ENCODE measurements around the gene ALK. TPM values are rescaled to one million over a fixed set of nuclear protein-coding genes. Genes with fewer than 3 reads are reported as not detected.

Gene ALK
- total RNA-seq, 1 experiment from 2014 or later = 59.6 TPM

DNA sequence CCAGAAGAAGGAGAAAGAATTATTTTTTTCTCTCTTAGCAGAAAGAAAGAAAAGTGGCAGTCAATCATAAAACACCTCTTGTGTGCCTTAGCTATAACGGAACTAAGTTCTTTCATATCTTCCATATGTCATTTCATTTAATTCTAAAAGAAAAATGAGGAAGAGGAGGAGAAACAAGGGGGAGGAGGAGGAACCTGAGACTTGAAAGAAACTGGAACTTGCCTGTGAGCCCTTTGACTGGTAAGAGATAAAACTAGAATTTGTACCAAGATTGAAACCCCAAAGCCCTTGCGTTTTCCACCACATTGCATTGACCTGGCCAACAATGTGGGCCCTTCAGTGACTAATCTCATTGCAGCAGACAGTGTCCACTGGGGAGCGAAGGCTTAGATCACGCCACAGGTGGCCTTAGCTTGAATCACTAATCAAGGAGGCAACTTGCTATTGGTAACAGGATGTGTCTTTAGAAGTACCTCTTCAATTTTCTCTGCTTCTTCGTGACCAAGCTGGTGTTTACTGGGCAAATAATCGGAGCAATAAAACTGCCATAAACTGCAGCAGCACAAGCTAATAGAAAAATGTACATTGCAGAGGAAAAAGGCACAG lies 498.2 kb downstream of the ALK start:
- Histone ChIP-seq H3K27me3 (no peaks in the 10 kb centered on the region), H3K36me3 (no peaks in the 10 kb centered on the region), H3K9me3 (replicated peaks) (peaks cover 3% of the 10 kb centered on the region; the same call in 1 of the 2 replicates), H3K27ac (no peak overlapping the region), H3K4me3 (no peak overlapping the region), H3K4me1 (peaks cover 25% of the 10 kb centered on the region)
- peak in 1 of 2 experiments; percentile 37 for DNase-seq

DNA sequence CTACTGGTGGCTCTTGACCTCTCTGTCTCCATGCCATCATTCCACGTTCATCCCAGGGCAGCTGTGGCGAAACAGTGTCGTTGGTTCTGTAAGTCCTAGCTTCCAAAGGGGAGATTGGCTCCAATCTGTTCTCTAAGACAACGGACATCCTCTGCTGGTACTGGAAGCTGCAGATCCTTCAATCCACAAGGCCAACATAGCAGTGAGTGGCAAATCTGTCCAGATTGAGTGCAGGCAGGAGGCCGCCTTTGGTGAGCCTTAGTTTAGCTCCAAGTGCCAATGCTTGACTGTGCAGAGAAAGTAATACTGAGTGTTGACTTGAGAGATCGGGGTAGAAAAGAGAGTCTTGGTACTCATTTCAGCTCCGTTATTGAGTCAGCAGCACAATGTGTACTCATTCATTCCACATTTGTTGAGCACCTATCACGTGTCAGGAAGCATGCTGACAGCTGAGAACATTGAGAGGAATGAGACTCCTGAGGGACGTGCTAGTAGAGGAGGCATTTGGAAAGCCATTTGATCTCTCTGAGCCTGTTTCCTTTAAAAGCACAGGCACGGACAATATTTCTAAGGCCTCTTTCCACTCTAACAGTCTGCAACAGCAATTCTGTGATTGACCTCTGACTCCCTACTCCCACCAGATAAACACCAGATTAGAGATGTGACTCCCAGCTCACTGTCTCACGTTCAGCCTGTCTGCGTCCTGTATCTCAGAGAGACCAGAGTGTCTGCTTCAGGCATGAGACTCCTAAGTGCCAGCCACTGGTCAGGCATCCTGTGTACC lies 500.2 kb downstream of the ALK start:
- peak overlapping the region; percentile 5; the same call in 1 of the 2 replicates for H3K4me3 ChIP-seq
- H3K27ac ChIP-seq = peak overlapping the region; percentile 43
- peaks cover 25% of the 10 kb centered on the region for H3K4me1 ChIP-seq
- DNase-seq = peak; percentile 74 to 89
- H3K27me3 ChIP-seq = no peaks in the 10 kb centered on the region
- 0 out of 2 replicates have a peak, but pooled peaks cover 3% of the 10 kb centered on the region for H3K9me3 ChIP-seq (replicated peaks)
- no peaks in the 10 kb centered on the region for H3K36me3 ChIP-seq

DNA sequence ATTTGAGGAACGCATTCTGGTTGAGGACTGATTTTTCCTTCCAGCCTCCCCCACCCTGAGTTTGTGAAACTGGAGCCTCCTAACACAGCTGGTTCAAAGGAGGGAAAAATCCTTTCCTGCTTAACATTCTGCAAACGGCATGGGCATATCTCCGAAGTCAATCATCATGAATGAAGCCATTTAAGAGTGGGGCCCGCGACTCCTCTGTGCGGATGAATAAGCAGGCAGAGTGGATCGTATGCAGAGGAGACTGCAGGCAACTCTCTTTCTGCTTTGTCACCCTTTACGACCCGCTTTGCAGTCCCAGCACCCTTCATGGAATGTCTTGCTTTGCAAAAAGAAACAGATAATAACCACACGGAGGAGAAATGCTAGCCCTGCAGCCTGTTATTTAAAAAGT lies 500.9 kb downstream of the ALK start:
- Histone ChIP-seq H3K4me1 (peaks cover 25% of the 10 kb centered on the region), H3K27ac (no peak overlapping the region; the same call in 1 of the 2 replicates), H3K4me3 (no peak overlapping the region), H3K9me3 (replicated peaks) (no peaks in the 10 kb centered on the region), H3K36me3 (no peaks in the 10 kb centered on the region), H3K27me3 (no peaks in the 10 kb centered on the region)
- DNase-seq = no peak

DNA sequence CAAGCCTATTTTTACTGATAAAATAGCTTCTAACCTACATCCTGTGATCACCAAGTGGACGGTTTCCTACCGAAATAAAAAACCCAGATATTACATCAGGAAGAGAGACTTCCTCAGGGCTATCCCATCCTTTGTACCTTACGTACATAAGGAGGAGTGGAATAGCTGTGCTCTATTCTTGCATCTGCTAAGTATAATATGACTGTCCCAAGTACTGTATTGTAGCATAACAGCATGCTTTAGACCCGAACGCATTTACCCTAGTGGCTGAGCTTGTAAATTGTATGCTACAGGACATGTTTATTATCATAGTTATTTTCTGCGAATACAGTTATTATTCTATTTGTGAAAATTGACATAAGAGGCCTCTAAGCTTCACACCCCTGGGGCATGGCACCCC lies 503.8 kb downstream of the ALK start:
- DNase-seq = no peak
- H3K9me3 ChIP-seq (replicated peaks) = no peaks in the 10 kb centered on the region
- no peak overlapping the region for H3K27ac ChIP-seq
- H3K4me3 ChIP-seq = no peak overlapping the region
- peaks cover 19% of the 10 kb centered on the region for H3K4me1 ChIP-seq
- no peaks in the 10 kb centered on the region for H3K27me3 ChIP-seq
- 0 out of 2 replicates have a peak, but pooled peaks cover 2% of the 10 kb centered on the region for H3K36me3 ChIP-seq

DNA sequence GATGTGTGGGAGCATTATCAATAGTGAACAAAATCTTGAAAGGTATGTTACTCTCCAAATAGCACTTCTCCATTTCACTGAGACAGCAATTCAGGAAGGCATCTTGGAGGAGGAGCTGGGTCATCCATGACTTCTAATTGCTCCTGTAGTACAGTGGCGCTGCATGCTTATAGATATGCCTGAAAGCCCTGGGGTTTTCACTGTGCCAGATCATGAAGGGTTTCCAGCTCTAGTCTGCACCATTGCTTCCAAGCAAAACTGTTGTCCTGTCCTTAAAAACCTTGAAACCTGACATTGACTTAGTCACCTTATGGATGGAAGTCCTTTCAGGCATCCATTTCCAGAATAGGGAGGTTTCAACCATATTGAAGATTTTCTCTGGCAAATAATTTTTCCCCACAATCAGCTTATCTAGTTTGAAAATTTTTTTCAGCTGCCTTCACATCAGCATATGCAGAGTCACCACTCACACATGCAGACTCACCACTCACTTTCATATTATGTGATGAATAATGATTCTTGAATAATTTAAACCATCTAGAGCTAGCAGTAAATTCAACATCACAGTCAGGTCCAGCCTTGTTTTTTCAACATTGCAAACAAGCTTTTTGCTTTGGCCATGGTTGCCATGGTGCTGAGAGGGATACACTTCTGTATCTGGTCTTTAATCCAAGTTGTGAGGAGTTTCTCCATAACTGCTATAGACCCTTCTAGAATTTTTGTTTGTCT lies 509.0 kb downstream of the ALK start:
- Histone ChIP-seq H3K4me3 (no peak overlapping the region), H3K4me1 (no peaks in the 10 kb centered on the region), H3K36me3 (0 out of 2 replicates have a peak, but pooled peaks cover 2% of the 10 kb centered on the region), H3K27me3 (no peaks in the 10 kb centered on the region), H3K27ac (no peak overlapping the region), H3K9me3 (replicated peaks) (no peaks in the 10 kb centered on the region)
- DNase-seq = no peak

DNA sequence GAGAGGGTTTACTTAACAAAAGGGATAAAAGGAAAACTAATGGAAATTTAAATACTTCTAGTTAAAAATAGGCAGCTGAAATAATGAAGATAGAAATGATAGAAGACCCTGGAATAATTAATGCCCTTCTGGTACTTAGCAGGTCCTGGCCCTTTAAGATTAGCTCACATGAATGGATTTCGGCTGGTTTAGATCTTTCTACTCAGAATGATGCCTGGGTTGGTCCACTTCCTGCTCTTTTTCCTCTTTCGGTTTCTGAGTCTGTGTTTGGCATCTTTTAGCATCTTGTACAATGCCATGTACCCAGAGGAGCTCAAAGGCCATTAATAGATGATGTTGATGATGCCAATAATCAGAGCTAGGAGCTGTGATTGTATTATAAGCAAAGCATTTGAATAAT lies 515.7 kb downstream of the ALK start:
- peak in 1 of 2 experiments; percentile 45 for DNase-seq
- no peaks in the 10 kb centered on the region; the same call in 1 of the 2 replicates for H3K36me3 ChIP-seq
- peaks cover 26% of the 10 kb centered on the region for H3K4me1 ChIP-seq
- no peaks in the 10 kb centered on the region for H3K9me3 ChIP-seq (replicated peaks)
- H3K4me3 ChIP-seq = no peak overlapping the region
- H3K27ac ChIP-seq = peak overlapping the region; percentile 74
- H3K27me3 ChIP-seq = no peaks in the 10 kb centered on the region

DNA sequence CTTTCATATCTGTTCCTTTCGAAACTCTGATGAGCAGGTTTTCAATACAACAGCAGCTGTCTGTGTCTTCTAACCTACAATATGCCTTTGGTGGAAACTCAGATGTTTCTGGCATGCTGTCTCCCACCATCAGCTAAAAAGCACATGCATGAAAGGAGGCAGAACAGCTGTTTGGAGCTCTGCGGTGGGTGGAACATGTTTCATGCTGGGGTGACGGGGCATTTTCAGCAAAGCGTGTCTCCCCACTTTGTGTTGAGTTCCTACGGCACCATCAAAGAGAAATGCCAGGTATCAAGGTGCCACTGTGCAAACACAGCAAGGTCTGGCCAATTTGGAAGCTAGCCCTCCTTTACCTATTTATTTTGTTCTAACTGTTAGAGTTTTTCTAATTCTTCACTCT lies 516.1 kb downstream of the ALK start:
- peaks cover 26% of the 10 kb centered on the region for H3K4me1 ChIP-seq
- H3K27ac ChIP-seq = peak overlapping the region; percentile 74
- DNase-seq = peak; percentile 82 to 88
- H3K9me3 ChIP-seq (replicated peaks) = no peaks in the 10 kb centered on the region
- no peak overlapping the region; the same call in 1 of the 2 replicates for H3K4me3 ChIP-seq
- no peaks in the 10 kb centered on the region for H3K27me3 ChIP-seq
- no peaks in the 10 kb centered on the region; the same call in 1 of the 2 replicates for H3K36me3 ChIP-seq

DNA sequence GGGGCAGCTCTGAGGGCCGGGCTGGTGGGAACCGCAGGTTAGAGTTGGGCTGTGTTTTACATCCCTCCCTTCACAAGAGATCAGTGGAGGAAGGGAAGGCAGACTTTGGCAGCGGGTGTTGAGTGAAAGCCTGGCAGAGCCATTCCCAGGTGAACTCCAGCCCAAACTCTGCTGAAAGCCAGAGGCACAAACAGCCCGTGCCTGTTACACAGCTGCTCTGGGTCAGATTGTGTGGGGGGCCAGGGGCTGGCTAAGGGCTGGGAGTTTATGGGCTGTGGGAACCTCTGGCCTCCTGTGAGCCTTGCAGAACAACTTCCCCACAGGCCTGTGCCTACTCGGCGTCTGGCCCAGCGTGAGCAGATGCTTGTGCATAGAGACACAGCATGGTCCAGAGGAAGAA lies 519.4 kb downstream of the ALK start:
- no peaks in the 10 kb centered on the region for H3K27me3 ChIP-seq
- no peak overlapping the region for H3K27ac ChIP-seq
- no peaks in the 10 kb centered on the region; the same call in 1 of the 2 replicates for H3K36me3 ChIP-seq
- H3K9me3 ChIP-seq (replicated peaks) = no peaks in the 10 kb centered on the region
- H3K4me3 ChIP-seq = no peak overlapping the region
- peak in 1 of 2 experiments; percentile 37 for DNase-seq
- peaks cover 49% of the 10 kb centered on the region for H3K4me1 ChIP-seq

DNA sequence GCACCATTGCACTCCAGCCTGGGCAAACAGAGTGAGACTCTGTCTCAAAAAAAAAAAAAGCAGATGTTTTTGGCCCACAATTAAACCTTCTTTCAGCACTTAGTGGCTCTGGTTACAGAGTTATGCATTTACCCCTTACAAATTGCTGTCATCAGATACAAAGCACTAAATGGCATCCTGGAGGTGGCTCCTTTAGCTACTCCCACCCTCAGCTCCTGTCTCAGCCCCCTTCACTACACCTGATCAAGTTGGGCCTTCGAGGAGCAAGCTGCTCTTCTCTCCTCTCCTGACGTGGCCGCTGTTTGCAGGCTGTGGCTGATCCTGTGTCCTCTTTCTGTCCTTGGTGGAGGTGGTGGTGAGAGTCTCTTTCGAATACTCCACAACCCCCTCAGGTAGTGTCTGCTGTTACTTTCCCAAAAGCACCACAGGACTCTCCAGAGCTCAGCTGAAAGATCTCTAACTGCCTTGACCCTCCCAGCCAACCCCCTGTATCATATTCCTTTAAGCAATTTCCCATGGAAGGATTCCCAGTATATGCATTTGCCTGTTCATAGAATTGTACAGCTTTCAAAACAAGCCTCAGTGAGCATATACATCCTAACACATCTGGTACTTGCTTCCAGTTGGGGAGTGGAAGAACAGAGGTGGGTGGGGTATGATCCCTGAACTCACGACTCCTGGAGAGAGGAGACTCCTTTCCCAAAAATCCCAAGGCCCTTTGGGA lies 520.3 kb downstream of the ALK start:
- H3K27me3 ChIP-seq = no peaks in the 10 kb centered on the region
- no peak overlapping the region for H3K27ac ChIP-seq
- DNase-seq = no peak
- H3K4me1 ChIP-seq = peaks cover 49% of the 10 kb centered on the region
- H3K4me3 ChIP-seq = no peak overlapping the region
- no peaks in the 10 kb centered on the region for H3K9me3 ChIP-seq (replicated peaks)
- H3K36me3 ChIP-seq = no peaks in the 10 kb centered on the region

DNA sequence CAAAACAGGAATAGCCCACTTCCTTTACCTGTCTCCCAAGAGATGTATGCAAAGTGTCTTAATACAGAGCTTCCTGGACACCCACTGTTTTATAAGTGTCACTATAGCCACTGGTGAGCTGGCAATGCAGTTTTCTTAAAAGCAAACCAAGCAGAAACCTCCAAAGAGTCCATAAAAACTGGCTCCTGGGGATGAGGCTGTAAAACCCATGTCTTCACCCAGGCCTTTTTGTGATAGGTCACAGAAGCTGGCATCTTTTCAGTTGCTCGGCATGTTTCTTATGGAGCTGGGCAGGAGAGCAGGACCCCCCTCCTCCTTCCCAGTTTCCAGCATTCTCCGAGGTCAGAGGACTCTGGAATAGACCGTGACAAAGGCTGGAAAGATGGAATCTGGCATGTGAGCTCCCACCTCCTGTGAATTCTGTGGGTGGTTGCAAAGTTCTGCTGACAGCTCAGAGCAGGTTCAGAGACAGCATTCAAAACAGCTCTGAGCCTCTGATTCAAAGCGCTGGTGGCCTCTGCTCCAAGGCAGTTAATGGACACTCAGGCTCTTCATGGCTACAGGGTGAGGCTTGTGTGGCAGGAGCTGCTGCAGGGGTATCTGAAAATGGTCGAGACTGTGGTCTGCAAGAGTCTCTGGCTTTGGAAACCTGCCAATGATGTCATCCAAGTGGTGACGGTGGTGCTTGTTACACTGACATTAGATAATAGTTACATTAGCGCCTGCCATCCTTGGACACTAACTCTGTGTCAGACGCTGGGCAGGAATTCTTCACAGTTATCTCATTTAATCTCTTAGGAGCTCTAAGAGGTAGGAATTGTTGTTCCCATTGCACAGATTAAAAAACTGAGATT lies 522.8 kb downstream of the ALK start:
- Histone ChIP-seq H3K4me1 (peaks cover 38% of the 10 kb centered on the region), H3K36me3 (no peaks in the 10 kb centered on the region)
- DNase-seq = peak; percentile 97

DNA sequence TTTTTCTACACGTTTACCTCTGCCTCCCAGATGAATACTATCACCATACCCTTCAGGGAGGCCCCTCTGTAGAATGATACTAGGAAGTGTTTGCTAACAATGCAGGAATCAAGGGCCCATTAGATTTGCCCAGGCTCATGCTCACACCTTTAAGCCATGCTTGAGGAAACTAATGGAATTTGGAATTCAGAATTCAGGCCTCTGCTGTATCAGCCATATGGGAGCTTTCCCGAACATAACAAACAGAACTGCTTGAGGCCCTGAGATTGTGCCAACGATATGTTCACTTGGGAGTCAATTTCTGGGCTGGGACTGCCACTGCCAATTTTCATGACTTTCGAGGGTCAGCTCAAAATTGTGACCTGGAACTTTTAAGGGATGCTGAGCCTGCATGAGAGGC lies 523.7 kb downstream of the ALK start:
- H3K4me1 ChIP-seq = peaks cover 38% of the 10 kb centered on the region
- DNase-seq = no peak
- no peaks in the 10 kb centered on the region for H3K9me3 ChIP-seq (replicated peaks)
- H3K27ac ChIP-seq = peak overlapping the region; percentile 76
- no peaks in the 10 kb centered on the region for H3K27me3 ChIP-seq
- H3K36me3 ChIP-seq = no peaks in the 10 kb centered on the region
- no peak overlapping the region for H3K4me3 ChIP-seq

More for the DNA sequence above, 522.8 kb downstream of the ALK start:
- Histone ChIP-seq H3K9me3 (replicated peaks) (no peaks in the 10 kb centered on the region), H3K4me3 (no peak overlapping the region), H3K27me3 (no peaks in the 10 kb centered on the region), H3K27ac (peak overlapping the region; percentile 76)

DNA sequence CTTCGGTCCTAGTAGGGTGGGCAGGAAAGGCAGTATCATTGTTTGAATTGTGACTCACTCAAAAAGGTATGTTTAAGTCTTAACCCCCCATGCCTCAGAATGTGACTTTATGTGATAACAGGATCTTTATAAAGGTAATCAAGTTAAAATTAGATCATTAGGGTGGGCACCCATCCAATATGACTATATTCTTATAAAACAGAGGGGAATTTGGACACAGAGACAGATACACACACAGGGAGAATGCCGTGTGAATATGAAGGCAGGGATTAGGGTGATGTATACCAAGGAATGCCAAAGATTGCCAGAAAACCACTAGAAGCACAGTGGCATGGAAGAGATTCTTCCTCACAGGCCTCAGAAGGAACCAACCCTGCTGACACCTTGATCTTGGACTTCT lies 524.3 kb downstream of the ALK start:
- Histone ChIP-seq H3K36me3 (no peaks in the 10 kb centered on the region), H3K27me3 (no peaks in the 10 kb centered on the region), H3K4me1 (peaks cover 34% of the 10 kb centered on the region), H3K27ac (no peak overlapping the region; the same call in 1 of the 2 replicates), H3K9me3 (replicated peaks) (no peaks in the 10 kb centered on the region), H3K4me3 (no peak overlapping the region)
- DNase-seq = no peak

DNA sequence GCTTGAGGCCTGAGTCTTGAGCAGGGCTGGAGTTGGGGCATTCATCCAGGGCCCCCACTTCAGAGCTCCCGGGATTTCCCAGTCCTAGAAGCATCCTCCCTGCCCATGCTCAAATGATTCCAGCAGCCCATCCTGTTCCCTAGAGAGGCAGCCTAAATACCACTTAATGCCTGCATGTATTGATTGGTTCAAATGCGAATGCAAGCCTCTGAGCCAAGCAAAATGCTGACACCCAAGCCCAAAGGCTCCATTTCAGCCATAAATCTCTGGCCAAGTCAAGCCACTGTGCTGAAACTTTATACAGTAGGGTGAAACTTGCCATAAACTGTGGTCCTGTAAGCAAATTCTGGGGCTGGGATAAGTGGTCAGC lies 526.4 kb downstream of the ALK start:
- no peaks in the 10 kb centered on the region for H3K27me3 ChIP-seq
- peaks cover 32% of the 10 kb centered on the region for H3K4me1 ChIP-seq
- DNase-seq = peak in 1 of 2 experiments; percentile 36
- no peak overlapping the region for H3K27ac ChIP-seq
- H3K36me3 ChIP-seq = no peaks in the 10 kb centered on the region
- H3K4me3 ChIP-seq = no peak overlapping the region
- no peaks in the 10 kb centered on the region for H3K9me3 ChIP-seq (replicated peaks)

All from SJCRH30 (cell line).